IMR-90 (cell line): ENCODE measurements around the gene PREP. TPM values are rescaled to one million over a fixed set of nuclear protein-coding genes. Genes with fewer than 3 reads are reported as not detected.

Source experiments
- ATAC-seq: fragments of 200-7000 bp; cut with Tn5 transposase; 2 replicates; pipeline ENCODE4 v1.9.1; 2020; ENCODE audit warnings: low read depth, mild to moderate bottlenecking, moderate library complexity
- BruUV-seq: library from RNA; stranded (reverse); fragments of 400-500 nt; replicated peaks from 2 replicates; lab custom pipeline; 2021; lab: Mats Ljungman, UMichigan
- CTCF ChIA-PET: fragments of 300-600 bp; formaldehyde crosslinking; extraction: SDS; loops from one replicate; lab custom pipeline; 2021; ENCODE audit warnings: antibody characterized with exemption; lab: Yijun Ruan, JAX
- POLR2A ChIA-PET: fragments of 300-600 bp; sonication (Branson Sonifier 250); formaldehyde crosslinking; loops from one replicate; lab custom pipeline; 2022; ENCODE audit warnings: antibody characterized with exemption; ENCODE audit not compliant: unreplicated experiment; lab: Charles Lee
- DNase-seq: peaks from one replicate; pipeline ENCODE4 v3.0.0; 2013
- H2AFZ ChIP-seq: replicated peaks from 2 replicates; pipeline ENCODE3; 2013; ENCODE audit warnings: low read length, mild to moderate bottlenecking; ENCODE audit not compliant: poor library complexity
- H2AK5ac ChIP-seq: 2 replicates; pipeline ENCODE4 v1.6.1; 2013; ENCODE audit warnings: low read depth, low read length, inconsistent platforms
- H2AK9ac ChIP-seq: replicated peaks from 2 replicates; pipeline ENCODE3; 2013; ENCODE audit warnings: mild to moderate bottlenecking, low read depth, low read length, moderate library complexity; ENCODE audit not compliant: poor library complexity
- H2BK120ac ChIP-seq: 2 replicates; pipeline ENCODE4 v1.6.1; 2013; ENCODE audit warnings: low read depth, low read length, inconsistent platforms
- H2BK15ac ChIP-seq: 3 replicates; pipeline ENCODE4 v1.6.1; 2013; ENCODE audit warnings: low read depth, low read length, inconsistent platforms
- H2BK20ac ChIP-seq: 2 replicates; pipeline ENCODE4 v1.6.1; 2013; ENCODE audit warnings: low read depth, mild to moderate bottlenecking, inconsistent platforms, low read length, moderate library complexity
- H2BK5ac ChIP-seq: 2 replicates; pipeline ENCODE4 v1.6.1; 2013; ENCODE audit warnings: mild to moderate bottlenecking, low read depth, low read length, inconsistent platforms; ENCODE audit not compliant: poor library complexity, severe bottlenecking
- H3K14ac ChIP-seq: replicated peaks from 2 replicates; pipeline ENCODE4 v1.6.1; 2013; ENCODE audit warnings: low read depth, low read length, inconsistent platforms
- H3K18ac ChIP-seq: 2 replicates; pipeline ENCODE4 v1.6.1; 2013; ENCODE audit warnings: low read depth, low read length, control low read depth
- H3K23ac ChIP-seq: 2 replicates; pipeline ENCODE4 v1.6.1; 2013; ENCODE audit warnings: low read depth, low read length, inconsistent platforms
- H3K27ac ChIP-seq: 2 replicates; pipeline ENCODE4 v1.5.1; 2013; ENCODE audit warnings: mild to moderate bottlenecking, control low read depth, low read length; ENCODE audit not compliant: insufficient read depth
- H3K27me3 ChIP-seq: 2 replicates; pipeline ENCODE4 v1.6.1; 2013; ENCODE audit warnings: low read length; ENCODE audit not compliant: control insufficient read depth, insufficient read depth
- H3K36me3 ChIP-seq: 2 replicates; pipeline ENCODE4 v1.6.1; 2013; ENCODE audit warnings: low read length, mixed read lengths; ENCODE audit not compliant: control insufficient read depth, insufficient read depth
- H3K4ac ChIP-seq: 2 replicates; pipeline ENCODE4 v1.6.1; 2013; ENCODE audit warnings: low read depth, low read length, inconsistent platforms
- H3K4me1 ChIP-seq: 2 replicates; pipeline ENCODE4 v1.6.1; 2013; ENCODE audit warnings: low read length, mixed read lengths; ENCODE audit not compliant: control insufficient read depth, insufficient read depth
- H3K4me2 ChIP-seq: 2 replicates; pipeline ENCODE4 v1.6.1; 2013; ENCODE audit warnings: low read depth, mild to moderate bottlenecking, control low read depth, low read length, moderate library complexity
- H3K4me3 ChIP-seq: 2 replicates; pipeline ENCODE4 v1.5.1; 2013; ENCODE audit warnings: low read depth, mild to moderate bottlenecking, control low read depth, low read length, moderate library complexity; ENCODE audit not compliant: insufficient read depth
- H3K56ac ChIP-seq: 2 replicates; pipeline ENCODE4 v1.6.1; 2013; ENCODE audit warnings: low read length, inconsistent platforms; ENCODE audit not compliant: insufficient read depth; ENCODE audit errors: extremely low read depth
- H3K79me1 ChIP-seq, 2 experiments: 2 replicates each; pipeline ENCODE4 v1.6.1; 2013; ENCODE audit warnings: low read length in 2 of 2, inconsistent platforms in 1 of 2, low read depth in 1 of 2
- H3K9ac ChIP-seq: 2 replicates; pipeline ENCODE4 v1.6.1; 2013; ENCODE audit warnings: low read depth, low read length, control low read depth
- H3K9me1 ChIP-seq: 2 replicates; pipeline ENCODE4 v1.6.1; 2013; ENCODE audit warnings: low read length, inconsistent platforms; ENCODE audit not compliant: insufficient read depth
- H3K9me3 ChIP-seq: 2 replicates; pipeline ENCODE4 v1.6.1; 2013; ENCODE audit warnings: low read length; ENCODE audit not compliant: control insufficient read depth, insufficient read depth
- H4K20me1 ChIP-seq: 2 replicates; pipeline ENCODE4 v1.6.1; 2013; ENCODE audit warnings: low read length, inconsistent platforms; ENCODE audit not compliant: insufficient read depth
- H4K5ac ChIP-seq: 2 replicates; pipeline ENCODE4 v1.6.1; 2013; ENCODE audit warnings: mild to moderate bottlenecking, low read depth, low read length, control low read depth
- H4K8ac ChIP-seq, 2 experiments: 2 replicates each; pipeline ENCODE4 v1.6.1; 2013; ENCODE audit warnings: low read depth in 2 of 2, low read length in 2 of 2, control low read depth in 1 of 2, inconsistent platforms in 1 of 2
- H4K91ac ChIP-seq: 2 replicates; pipeline ENCODE4 v1.6.1; 2013; ENCODE audit warnings: low read depth, low read length, inconsistent platforms; ENCODE audit not compliant: insufficient read depth
- BHLHE40 ChIP-seq: fragments of 150-350 bp; IDR thresholded peaks from 2 replicates; pipeline ENCODE4 v1.6.1; 2016; ENCODE audit warnings: mild to moderate bottlenecking, low read depth, low read length
- CEBPB ChIP-seq: IDR thresholded peaks from 2 replicates; pipeline ENCODE4 v1.6.1; 2012; ENCODE audit warnings: low read depth, low read length, improper control_type of control experiment
- CHD1 ChIP-seq: IDR thresholded peaks from 2 replicates; pipeline ENCODE4 v1.6.1; 2012; ENCODE audit warnings: low read depth, low read length, improper control_type of control experiment
- ELK1 ChIP-seq: fragments of 150-350 bp; IDR thresholded peaks from 2 replicates; pipeline ENCODE4 v1.6.1; 2016; ENCODE audit warnings: low read depth, mild to moderate bottlenecking, low read length, moderate library complexity, borderline replicate concordance
- MAFK ChIP-seq: IDR thresholded peaks from 2 replicates; pipeline ENCODE4 v1.6.1; 2012; ENCODE audit warnings: low read depth, low read length, improper control_type of control experiment
- NFE2L2 ChIP-seq: fragments of 150-350 bp; IDR thresholded peaks from 2 replicates; pipeline ENCODE4 v1.6.1; 2016; ENCODE audit warnings: low read depth, mild to moderate bottlenecking, low read length
- RAD21 ChIP-seq: IDR thresholded peaks from 2 replicates; pipeline ENCODE4 v1.6.1; 2012; ENCODE audit warnings: low read length, improper control_type of control experiment
- whole genome bisulfite sequencing, 2 experiments: methylation state at CpG; one replicate each; pipeline versions ENCODE4 v1.1.5 to v1.1.7; 2013; ENCODE audit warnings: missing lambda C conversion rate in 2 of 2; ENCODE audit not compliant: insufficient read length in 1 of 2; ENCODE audit errors: extremely low coverage in 2 of 2; 5-methylcytosine and 5-hydroxymethylcytosine counted together
- dilution Hi-C: fragments of 300-500 bp; cut with HindIII; formaldehyde crosslinking; loops from one replicate; pipeline ENCODE4 v1.14.3; 2018; ENCODE audit warnings: low sequenced_read_pairs; ENCODE audit not compliant: unreplicated experiment
- in situ Hi-C: fragments of 300-500 bp; cut with MboI; formaldehyde crosslinking; loops from 3 replicates; pipeline ENCODE4 v1.14.3; 2019; ENCODE audit warnings: low sequenced_read_pairs, inconsistent platforms, mixed read lengths
- intact Hi-C: fragments of 100-400 bp; cut with micrococcal nuclease; formaldehyde crosslinking; loops from 2 replicates; pipeline ENCODE4 v1.10.0; 2022
- polyA plus RNA-seq, 3 experiments: library from polyadenylated mRNA; depleted of rRNA; stranded (reverse); fragments of >200 nt; gene quantifications; 2 replicates each; pipeline ENCODE4 v1.2.3, GENCODE V29; 2012; ENCODE audit warnings: low replicate concordance in 1 of 3
- total RNA-seq: library from RNA; depleted of rRNA; stranded (reverse); fragments of >200 nt; gene quantifications from 2 replicates; pipeline ENCODE4 v1.2.3, GENCODE V29; 2012

PREP gene
- total and polyA plus RNA-seq, 2 of the 4 experiments (the other 2 are of a cell fraction): 21.0 to 25.7 TPM

- Histone ChIP-seq H3K18ac (no peak overlapping the region), H3K23ac (no peak overlapping the region), H3K4ac (no peak overlapping the region), H3K14ac (no peak overlapping the region), H3K79me1 (peaks cover 0 to 18% of the 10 kb centered on the region in 2 experiments; a peak in 3 of 4 replicates), H3K27me3 (no peaks in the 10 kb centered on the region), H2BK120ac (no peak overlapping the region), H3K27ac (no peak overlapping the region), H2BK5ac (no peak overlapping the region), H3K36me3 (peaks cover 19% of the 10 kb centered on the region), H3K9me1 (peaks cover 8% of the 10 kb centered on the region), H2AK5ac (no peak overlapping the region), H3K4me1 (peaks cover 3% of the 10 kb centered on the region; the same call in 1 of the 2 replicates), H4K20me1 (peaks cover 13% of the 10 kb centered on the region; the same call in 1 of the 2 replicates), H3K4me3 (no peak overlapping the region), H2AK9ac (no peak overlapping the region), H3K9ac (no peak overlapping the region), H3K4me2 (no peak overlapping the region), H4K8ac (no peak overlapping the region), H2AFZ (no peak overlapping the region), H3K9me3 (no peaks in the 10 kb centered on the region), H2BK20ac (no peak overlapping the region), H4K91ac (no peak overlapping the region), H4K5ac (no peak overlapping the region), H2BK15ac (no peak overlapping the region), H3K56ac (no peak overlapping the region)
- POLR2A ChIA-PET: no interaction called here
- CTCF ChIA-PET: interaction anchor here (0.9 kb wide), 1 partner anchor 46 kb away, joined by 3 read pairs; no protein-coding TSS in a partner anchor
- dilution Hi-C loops: no loop called here
- TF ChIP-seq NFE2L2 (no peak), CHD1 (no peak), CEBPB (no peak), MAFK (no peak), RAD21 (no peak), ELK1 (no peak), BHLHE40 (no peak)
- ATAC-seq (no peak), DNase-seq (peak; percentile 76)
- BruUV-seq: no TSS peak
- in situ Hi-C loops: no loop called here
- WGBS, 2 experiments: 63% methylated on average over 2 of the region's 2 CpGs; no CpG with 5 or more reads in 1 of the 2 experiments
- intact Hi-C loops: no loop called here
Measured at GRCh38 chr6:105326216-105326615, 76.7 kb downstream of the PREP start.
